Neural cell (in vitro differentiated cells): ENCODE results near the gene FHAD1. TPM values are rescaled to one million over a fixed set of nuclear protein-coding genes. Genes with fewer than 3 reads are reported as not detected.

Source experiments
- H2AFZ ChIP-seq: fragments of 200-600, 300-800 bp; sonication (generic), shearing (Covaris generic); 2 replicates; pipeline ENCODE4 v1.6.0; 2014; ENCODE audit warnings: low read depth, mild to moderate bottlenecking, antibody characterized with exemption, low read length, moderate library complexity
- H3F3A ChIP-seq: fragments of 200-600 bp; shearing (Covaris generic); 2 replicates; pipeline ENCODE4 v1.6.1; 2016; ENCODE audit warnings: mild to moderate bottlenecking, moderate library complexity, mixed read lengths, antibody characterized with exemption, low read length; ENCODE audit not compliant: insufficient read depth, poor library complexity, severe bottlenecking
- H3K27ac ChIP-seq: fragments of 200-600, 300-800 bp; sonication (generic), shearing (Covaris generic); 2 replicates; pipeline ENCODE4 v1.5.1; 2014; ENCODE audit warnings: mild to moderate bottlenecking, low read length, moderate library complexity
- H3K27me3 ChIP-seq: fragments of 300-800, 200-600 bp; sonication (generic), shearing (Covaris generic); 2 replicates; pipeline ENCODE4 v1.6.0; 2014; ENCODE audit warnings: mild to moderate bottlenecking, low read depth, low read length, moderate library complexity; ENCODE audit not compliant: insufficient read depth
- H3K36me3 ChIP-seq: fragments of 300-800, 200-600 bp; sonication (generic), shearing (Covaris generic); 2 replicates; pipeline ENCODE4 v1.5.1; 2014; ENCODE audit warnings: mild to moderate bottlenecking, antibody characterized with exemption, low read length, moderate library complexity; ENCODE audit not compliant: insufficient read depth
- H3K4me2 ChIP-seq: fragments of 300-800, 200-600 bp; sonication (generic), shearing (Covaris generic); 2 replicates; pipeline ENCODE4 v1.6.0; 2014; ENCODE audit warnings: mild to moderate bottlenecking, low read length
- H3K4me3 ChIP-seq: fragments of 300-800, 200-600 bp; sonication (generic), shearing (Covaris generic); 2 replicates; pipeline ENCODE4 v1.5.1; 2014; ENCODE audit warnings: mild to moderate bottlenecking, low read length, moderate library complexity
- H3K79me2 ChIP-seq: fragments of 200-600 bp; shearing (Covaris generic); replicated peaks from 2 replicates; pipeline ENCODE4 v1.6.0; 2014; ENCODE audit warnings: mild to moderate bottlenecking, low read length, moderate library complexity; ENCODE audit not compliant: insufficient read depth
- H3K9ac ChIP-seq: fragments of 300-800, 200-600 bp; sonication (generic), shearing (Covaris generic); 2 replicates; pipeline ENCODE4 v1.6.1; 2016; ENCODE audit warnings: mild to moderate bottlenecking, low read length, mixed read lengths
- H3K9me2 ChIP-seq: fragments of 200-600 bp; shearing (Covaris generic); 2 replicates; pipeline ENCODE4 v1.6.1; 2016; ENCODE audit warnings: mild to moderate bottlenecking, low read length, mixed read lengths; ENCODE audit not compliant: insufficient read depth
- H3K9me3 ChIP-seq: fragments of 200-600, 300-800 bp; sonication (generic), shearing (Covaris generic); 2 replicates; pipeline ENCODE4 v1.6.1; 2016; ENCODE audit warnings: mild to moderate bottlenecking, mixed run types, low read length, moderate library complexity, mixed read lengths
- H4K20me1 ChIP-seq: fragments of 200-600 bp; shearing (Covaris generic); 2 replicates; pipeline ENCODE4 v1.6.1; 2016; ENCODE audit warnings: mild to moderate bottlenecking, mixed run types; ENCODE audit not compliant: insufficient read depth
- EP300 ChIP-seq: fragments of 450-650 bp; conservative IDR thresholded peaks from 2 replicates; pipeline ENCODE4 v1.6.1; 2014; ENCODE audit warnings: antibody characterized with exemption, mild to moderate bottlenecking, moderate library complexity; ENCODE audit not compliant: poor library complexity, severe bottlenecking
- EZH2 ChIP-seq: fragments of 200-600, 300-800 bp; shearing (Covaris generic), sonication (generic); IDR thresholded peaks from 2 replicates; pipeline ENCODE4 v1.6.1; 2014; ENCODE audit warnings: antibody characterized with exemption, low read length, borderline replicate concordance, mild to moderate bottlenecking; ENCODE audit not compliant: insufficient read depth, poor library complexity, severe bottlenecking
- MXI1 ChIP-seq: fragments of 450-650 bp; conservative IDR thresholded peaks from 2 replicates; pipeline ENCODE4 v1.6.1; 2014; ENCODE audit warnings: antibody characterized with exemption, mild to moderate bottlenecking; ENCODE audit not compliant: poor library complexity, severe bottlenecking
- POLR2AphosphoS5 ChIP-seq: IDR thresholded peaks from 2 replicates; pipeline ENCODE4 v1.6.1; 2012
- RAD21 ChIP-seq: fragments of 450-650 bp; conservative IDR thresholded peaks from 2 replicates; pipeline ENCODE4 v1.6.1; 2014; ENCODE audit warnings: antibody characterized with exemption, mild to moderate bottlenecking, moderate library complexity
- SMC3 ChIP-seq: fragments of 450-650 bp; conservative IDR thresholded peaks from 2 replicates; pipeline ENCODE4 v1.6.1; 2014; ENCODE audit warnings: antibody characterized with exemption, mild to moderate bottlenecking, moderate library complexity; ENCODE audit not compliant: poor library complexity
- TAF1 ChIP-seq: IDR thresholded peaks from 2 replicates; pipeline ENCODE4 v1.6.1; 2012; ENCODE audit warnings: low read depth
- polyA plus RNA-seq: library from polyadenylated mRNA; depleted of rRNA; stranded (reverse); fragments of >200 nt; gene quantifications from 2 replicates; pipeline ENCODE4 v1.2.3, GENCODE V29; 2014
- TF ChIP-seq, protein P1 (sequence below): fragments of 450-650 bp; IDR thresholded peaks from 2 replicates; pipeline ENCODE4 v1.5.1; 2014; ENCODE audit warnings: antibody characterized with exemption, mild to moderate bottlenecking, moderate library complexity; ENCODE audit not compliant: poor library complexity, severe bottlenecking
- TF ChIP-seq, protein P2 (sequence below): IDR thresholded peaks from 2 replicates; pipeline ENCODE4 v1.6.1; 2012; ENCODE audit warnings: borderline replicate concordance

FHAD1 gene
- polyA plus RNA-seq, 1 donor from 2014 or later: 0.46 TPM

DNA sequence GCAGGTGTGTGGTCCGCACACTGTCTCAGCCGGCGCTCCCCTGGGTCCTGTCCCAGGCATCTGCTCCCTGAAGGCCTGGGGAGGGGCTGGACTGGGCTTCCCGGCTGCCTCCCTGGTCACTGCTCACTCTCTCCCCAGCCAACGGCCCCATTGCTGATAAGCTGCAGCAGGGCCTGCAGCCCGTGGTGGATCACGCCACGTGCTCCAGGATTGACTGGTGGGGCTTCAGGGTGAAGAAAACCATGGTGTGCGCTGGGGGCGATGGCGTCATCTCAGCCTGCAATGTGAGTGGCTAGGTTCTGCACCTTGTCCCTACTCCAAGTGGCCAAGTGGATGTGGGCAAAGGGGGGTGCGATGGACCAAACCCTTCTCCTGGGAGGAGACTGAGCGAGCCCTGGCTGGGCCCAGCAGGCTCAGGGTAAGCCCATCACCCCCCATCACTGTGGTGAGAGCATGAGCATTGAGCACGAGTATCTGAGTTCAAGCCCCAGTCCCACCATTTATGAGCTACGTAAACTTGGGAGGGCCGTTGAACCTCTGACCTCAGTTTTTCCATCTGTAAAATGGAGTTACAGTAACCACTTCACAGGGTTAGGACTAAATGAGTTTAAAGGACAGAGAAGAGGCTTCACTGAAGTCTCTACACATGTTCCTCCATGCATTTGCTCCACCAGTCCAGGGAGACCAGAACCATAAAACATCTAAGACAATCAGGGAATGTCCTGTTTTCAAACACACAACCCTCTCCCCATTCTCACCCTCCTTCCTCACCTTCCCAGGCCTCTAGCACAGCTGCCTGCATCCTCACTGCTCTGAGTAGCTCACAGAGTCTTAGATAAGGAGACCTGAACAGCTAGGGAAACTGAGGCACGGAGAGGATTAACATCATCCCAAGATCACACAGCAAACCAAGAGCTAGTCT is 197.7 kb downstream of the FHAD1 start:
- Histone ChIP-seq H3K36me3 (no peaks in the 10 kb centered on the region), H3K27ac (no peak overlapping the region), H4K20me1 (no peaks in the 10 kb centered on the region)

DNA sequence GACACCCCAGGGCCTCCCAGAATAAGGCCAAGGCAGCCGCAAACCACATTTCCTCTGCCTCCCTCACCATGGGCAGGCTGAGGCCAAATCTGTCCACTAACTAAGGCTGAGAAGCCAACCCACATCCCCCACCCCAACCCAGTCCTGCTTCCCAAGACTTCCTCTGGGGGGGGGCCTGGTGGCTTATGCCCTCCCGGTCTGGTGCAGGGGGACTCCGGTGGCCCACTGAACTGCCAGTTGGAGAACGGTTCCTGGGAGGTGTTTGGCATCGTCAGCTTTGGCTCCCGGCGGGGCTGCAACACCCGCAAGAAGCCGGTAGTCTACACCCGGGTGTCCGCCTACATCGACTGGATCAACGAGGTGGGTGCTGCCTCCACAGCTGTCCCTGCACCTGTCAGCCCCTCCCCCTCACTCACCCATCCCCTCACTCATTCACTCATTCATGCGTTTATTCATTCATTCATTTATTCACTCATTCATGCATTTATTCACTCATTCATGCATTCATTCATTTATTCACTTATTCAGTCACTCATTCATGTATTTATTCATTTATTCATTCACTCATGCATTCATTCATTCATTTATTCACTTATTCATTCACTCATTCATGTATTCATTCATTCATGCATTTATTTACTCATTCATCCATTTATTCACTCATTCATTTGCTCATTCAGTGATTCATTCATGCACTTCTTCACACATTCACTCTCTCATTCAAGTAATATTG is 198.5 kb downstream of the FHAD1 start:
- no peaks in the 10 kb centered on the region for H3F3A ChIP-seq
- no peaks in the 10 kb centered on the region for H3K36me3 ChIP-seq
- no peak overlapping the region for H2AFZ ChIP-seq
- no peak overlapping the region for H3K27ac ChIP-seq
- no peaks in the 10 kb centered on the region for H3K27me3 ChIP-seq
- no peaks in the 10 kb centered on the region for H4K20me1 ChIP-seq
- no peaks in the 10 kb centered on the region for H3K79me2 ChIP-seq
- no peak overlapping the region for H3K4me3 ChIP-seq
- no peak for TF ChIP-seq TAF1
- no peak for TF ChIP-seq EZH2
- TF ChIP-seq POLR2AphosphoS5: no peak
- TF ChIP-seq, protein P1, sequence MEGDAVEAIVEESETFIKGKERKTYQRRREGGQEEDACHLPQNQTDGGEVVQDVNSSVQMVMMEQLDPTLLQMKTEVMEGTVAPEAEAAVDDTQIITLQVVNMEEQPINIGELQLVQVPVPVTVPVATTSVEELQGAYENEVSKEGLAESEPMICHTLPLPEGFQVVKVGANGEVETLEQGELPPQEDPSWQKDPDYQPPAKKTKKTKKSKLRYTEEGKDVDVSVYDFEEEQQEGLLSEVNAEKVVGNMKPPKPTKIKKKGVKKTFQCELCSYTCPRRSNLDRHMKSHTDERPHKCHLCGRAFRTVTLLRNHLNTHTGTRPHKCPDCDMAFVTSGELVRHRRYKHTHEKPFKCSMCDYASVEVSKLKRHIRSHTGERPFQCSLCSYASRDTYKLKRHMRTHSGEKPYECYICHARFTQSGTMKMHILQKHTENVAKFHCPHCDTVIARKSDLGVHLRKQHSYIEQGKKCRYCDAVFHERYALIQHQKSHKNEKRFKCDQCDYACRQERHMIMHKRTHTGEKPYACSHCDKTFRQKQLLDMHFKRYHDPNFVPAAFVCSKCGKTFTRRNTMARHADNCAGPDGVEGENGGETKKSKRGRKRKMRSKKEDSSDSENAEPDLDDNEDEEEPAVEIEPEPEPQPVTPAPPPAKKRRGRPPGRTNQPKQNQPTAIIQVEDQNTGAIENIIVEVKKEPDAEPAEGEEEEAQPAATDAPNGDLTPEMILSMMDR: no peak
- TF ChIP-seq SMC3: no peak
- TF ChIP-seq EP300: no peak
- TF ChIP-seq, protein P2, sequence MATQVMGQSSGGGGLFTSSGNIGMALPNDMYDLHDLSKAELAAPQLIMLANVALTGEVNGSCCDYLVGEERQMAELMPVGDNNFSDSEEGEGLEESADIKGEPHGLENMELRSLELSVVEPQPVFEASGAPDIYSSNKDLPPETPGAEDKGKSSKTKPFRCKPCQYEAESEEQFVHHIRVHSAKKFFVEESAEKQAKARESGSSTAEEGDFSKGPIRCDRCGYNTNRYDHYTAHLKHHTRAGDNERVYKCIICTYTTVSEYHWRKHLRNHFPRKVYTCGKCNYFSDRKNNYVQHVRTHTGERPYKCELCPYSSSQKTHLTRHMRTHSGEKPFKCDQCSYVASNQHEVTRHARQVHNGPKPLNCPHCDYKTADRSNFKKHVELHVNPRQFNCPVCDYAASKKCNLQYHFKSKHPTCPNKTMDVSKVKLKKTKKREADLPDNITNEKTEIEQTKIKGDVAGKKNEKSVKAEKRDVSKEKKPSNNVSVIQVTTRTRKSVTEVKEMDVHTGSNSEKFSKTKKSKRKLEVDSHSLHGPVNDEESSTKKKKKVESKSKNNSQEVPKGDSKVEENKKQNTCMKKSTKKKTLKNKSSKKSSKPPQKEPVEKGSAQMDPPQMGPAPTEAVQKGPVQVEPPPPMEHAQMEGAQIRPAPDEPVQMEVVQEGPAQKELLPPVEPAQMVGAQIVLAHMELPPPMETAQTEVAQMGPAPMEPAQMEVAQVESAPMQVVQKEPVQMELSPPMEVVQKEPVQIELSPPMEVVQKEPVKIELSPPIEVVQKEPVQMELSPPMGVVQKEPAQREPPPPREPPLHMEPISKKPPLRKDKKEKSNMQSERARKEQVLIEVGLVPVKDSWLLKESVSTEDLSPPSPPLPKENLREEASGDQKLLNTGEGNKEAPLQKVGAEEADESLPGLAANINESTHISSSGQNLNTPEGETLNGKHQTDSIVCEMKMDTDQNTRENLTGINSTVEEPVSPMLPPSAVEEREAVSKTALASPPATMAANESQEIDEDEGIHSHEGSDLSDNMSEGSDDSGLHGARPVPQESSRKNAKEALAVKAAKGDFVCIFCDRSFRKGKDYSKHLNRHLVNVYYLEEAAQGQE: no peak
- no peak for TF ChIP-seq MXI1
- no peak for TF ChIP-seq RAD21
- no peak overlapping the region for H3K4me2 ChIP-seq
- no peaks in the 10 kb centered on the region for H3K9me3 ChIP-seq
- H3K9me2 ChIP-seq: no peaks in the 10 kb centered on the region
- no peak overlapping the region for H3K9ac ChIP-seq

More for the DNA sequence above, 197.7 kb downstream of the FHAD1 start:
- Histone ChIP-seq H3K27me3 (no peaks in the 10 kb centered on the region), H3K9me2 (no peaks in the 10 kb centered on the region), H3K9ac (no peak overlapping the region), H3K9me3 (no peaks in the 10 kb centered on the region), H3K4me3 (no peak overlapping the region), H2AFZ (no peak overlapping the region), H3K79me2 (no peaks in the 10 kb centered on the region), H3K4me2 (no peak overlapping the region), H3F3A (no peaks in the 10 kb centered on the region)
- TF ChIP-seq POLR2AphosphoS5 (no peak), TAF1 (no peak), SMC3 (no peak), RAD21 (no peak), EZH2 (no peak), MXI1 (no peak)
- TF ChIP-seq, protein P2: no peak
